WTC11 (cell line): ENCODE data around the gene HES4. TPM values are rescaled to one million over a fixed set of nuclear protein-coding genes. Genes with fewer than 3 reads are reported as not detected.

Experiments used
- ATAC-seq: fragments of 200-7000 bp; cut with Tn5 transposase; 2 replicates; pipeline ENCODE4 v1.10.0; 2021; ENCODE audit warnings: mild to moderate bottlenecking, moderate library complexity
- CTCF ChIA-PET: fragments of 300-600 bp; sonication (Branson Sonifier 250); formaldehyde crosslinking; loops from one replicate; lab custom pipeline; 2021; ENCODE audit warnings: antibody characterized with exemption; lab: Charles Lee
- POLR2A ChIA-PET: fragments of 350-600 bp; sonication (Branson Sonifier 250); formaldehyde crosslinking; loops from one replicate; lab custom pipeline; 2021; ENCODE audit warnings: antibody characterized with exemption; lab: Charles Lee
- DNase-seq: peaks from one replicate; pipeline ENCODE4 v3.0.0; 2021; ENCODE audit warnings: low spot score
- H3K27ac Mint-ChIP-seq: 2 replicates; pipeline ENCODE4 v1.8.0; 2021; ENCODE audit warnings: mixed read lengths
- H3K27me3 Mint-ChIP-seq: 2 replicates; pipeline ENCODE4 v1.8.0; 2021; ENCODE audit warnings: low read depth, mild to moderate bottlenecking, moderate library complexity, mixed read lengths
- H3K36me3 Mint-ChIP-seq: 2 replicates; pipeline ENCODE4 v1.8.0; 2021; ENCODE audit warnings: mixed read lengths
- H3K4me1 Mint-ChIP-seq: 2 replicates; pipeline ENCODE4 v1.8.0; 2022; ENCODE audit warnings: mixed read lengths
- H3K4me3 Mint-ChIP-seq: 2 replicates; pipeline ENCODE4 v1.8.0; 2021; ENCODE audit warnings: mild to moderate bottlenecking, moderate library complexity, mixed read lengths
- H3K9me3 Mint-ChIP-seq: 2 replicates; pipeline ENCODE4 v1.8.0; 2021; ENCODE audit warnings: mixed read lengths
- ATF1 ChIP-seq: sonication (generic); formaldehyde crosslinking; IDR thresholded peaks from 2 replicates; pipeline ENCODE4 v1.8.1; 2023; ENCODE audit warnings: mild to moderate bottlenecking, moderate library complexity, missing genetic modification reagents
- ELF4 ChIP-seq: sonication (generic); formaldehyde crosslinking; IDR thresholded peaks from 2 replicates; pipeline ENCODE4 v1.8.1; 2022; ENCODE audit warnings: low read depth, mild to moderate bottlenecking, moderate library complexity, missing genetic modification reagents
- GABPB1 ChIP-seq: sonication (generic); formaldehyde crosslinking; IDR thresholded peaks from 2 replicates; pipeline ENCODE4 v1.8.1; 2023; ENCODE audit warnings: mild to moderate bottlenecking, missing genetic modification reagents
- GRHL2 ChIP-seq: fragments of 250-450 bp; sonication (Bioruptor Pico); IDR thresholded peaks from 2 replicates; pipeline ENCODE4 v1.8.0; 2022; ENCODE audit warnings: mild to moderate bottlenecking, moderate library complexity; ENCODE audit not compliant: insufficient replicate concordance, severe bottlenecking
- JAZF1 ChIP-seq: fragments of 250-450 bp; sonication (Bioruptor Pico); IDR thresholded peaks from 2 replicates; pipeline ENCODE4 v1.9.0; 2021; ENCODE audit warnings: moderate library complexity, mild to moderate bottlenecking, inconsistent platforms
- JUN ChIP-seq: sonication (generic); formaldehyde crosslinking; IDR thresholded peaks from 2 replicates; pipeline ENCODE4 v1.8.0; 2023; ENCODE audit warnings: mild to moderate bottlenecking, missing genetic modification reagents
- NFE2L1 ChIP-seq: sonication (generic); formaldehyde crosslinking; IDR thresholded peaks from 2 replicates; pipeline ENCODE4 v1.8.1; 2023; ENCODE audit warnings: missing genetic modification reagents
- TP53 ChIP-seq: sonication (generic); formaldehyde crosslinking; IDR thresholded peaks from 2 replicates; pipeline ENCODE4 v1.8.1; 2023; ENCODE audit warnings: mild to moderate bottlenecking, missing genetic modification reagents
- ZNF671 ChIP-seq: fragments of 250-450 bp; sonication (Bioruptor Pico); IDR thresholded peaks from 2 replicates; pipeline ENCODE4 v1.8.0; 2021; ENCODE audit warnings: mild to moderate bottlenecking
- total RNA-seq: library from RNA; stranded (reverse); gene quantifications from 3 replicates; pipeline ENCODE4 v1.2.3, GENCODE V29; 2021
- TF ChIP-seq, protein P1 (sequence below): sonication (generic); formaldehyde crosslinking; IDR thresholded peaks from 2 replicates; pipeline ENCODE4 v1.8.1; 2023; ENCODE audit warnings: mild to moderate bottlenecking, moderate library complexity, missing genetic modification reagents
- TF ChIP-seq, protein P2 (sequence below): fragments of 250-450 bp; sonication (Bioruptor Pico); IDR thresholded peaks from 2 replicates; pipeline ENCODE4 v1.8.0; 2021; ENCODE audit warnings: mild to moderate bottlenecking
- TF ChIP-seq, protein P3 (sequence below): sonication (generic); formaldehyde crosslinking; IDR thresholded peaks from 2 replicates; pipeline ENCODE4 v1.8.1; 2022; ENCODE audit warnings: missing genetic modification reagents, borderline replicate concordance
- TF ChIP-seq, protein P4 (sequence below): fragments of 250-450 bp; sonication (Bioruptor Pico); IDR thresholded peaks from 2 replicates; pipeline ENCODE4 v1.9.0; 2021; ENCODE audit warnings: mild to moderate bottlenecking, borderline replicate concordance
- TF ChIP-seq, protein P5 (sequence below): sonication (generic); formaldehyde crosslinking; conservative IDR thresholded peaks from 2 replicates; pipeline ENCODE4 v1.8.1; 2023; ENCODE audit warnings: mild to moderate bottlenecking, low read depth, missing genetic modification reagents, moderate library complexity
- TF ChIP-seq, protein P6 (sequence below): sonication (generic); formaldehyde crosslinking; IDR thresholded peaks from 2 replicates; pipeline ENCODE4 v1.8.0; 2022; ENCODE audit warnings: mild to moderate bottlenecking, missing genetic modification reagents

HES4 gene
- total RNA-seq, 1 experiment from 2014 or later = 4.5 TPM

DNA sequence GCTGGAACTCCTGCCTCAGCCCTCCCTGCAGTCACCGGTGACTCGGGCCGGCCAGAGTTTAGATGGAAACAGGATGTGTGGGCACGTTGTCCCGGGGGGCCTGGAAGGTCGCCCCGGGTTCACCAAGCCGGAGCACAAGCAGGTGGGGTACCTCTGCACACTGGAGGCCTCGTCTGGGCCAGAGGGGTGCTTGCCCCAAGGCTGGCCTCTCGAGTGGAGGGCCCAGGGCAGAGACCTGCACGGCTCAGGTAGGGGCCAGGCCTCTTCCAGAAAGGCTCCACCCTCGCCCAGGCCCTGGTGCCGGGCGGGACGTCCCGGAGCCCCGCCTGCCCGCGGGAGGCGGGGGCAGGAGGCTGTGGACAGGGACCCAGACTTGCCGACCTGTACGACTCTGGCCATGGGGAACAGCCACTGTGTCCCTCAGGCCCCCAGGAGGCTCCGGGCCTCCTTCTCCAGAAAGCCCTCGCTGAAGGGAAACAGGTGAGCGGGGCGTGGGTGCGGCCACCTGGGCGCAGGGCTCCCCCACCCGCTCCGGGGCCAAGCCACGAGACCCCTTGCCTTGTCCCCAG, 33.7 kb downstream of the HES4 start, which contains the start of gene PLEKHN1:
Gene PLEKHN1 (plus strand): TSS at position 348 of the 569 bp plus-strand sequence. CDS start 50 bp downstream, at position 398.
- DNase-seq (peak; percentile 50), ATAC-seq (peak; percentile 73)
- Mint-ChIP-seq H3K4me3 (peak within 1 kb of the TSS; percentile 62), H3K9me3 (no peaks in the 10 kb centered on the region; the same call in 1 of the 2 replicates), H3K36me3 (0 out of 2 replicates have a peak, but pooled peaks cover 2% of the 10 kb centered on the region)
- POLR2A ChIA-PET = interaction anchor here (1.2 kb wide), 1 partner anchor 73 kb away, joined by 4 read pairs; no protein-coding TSS in a partner anchor
- TF ChIP-seq, protein P1, sequence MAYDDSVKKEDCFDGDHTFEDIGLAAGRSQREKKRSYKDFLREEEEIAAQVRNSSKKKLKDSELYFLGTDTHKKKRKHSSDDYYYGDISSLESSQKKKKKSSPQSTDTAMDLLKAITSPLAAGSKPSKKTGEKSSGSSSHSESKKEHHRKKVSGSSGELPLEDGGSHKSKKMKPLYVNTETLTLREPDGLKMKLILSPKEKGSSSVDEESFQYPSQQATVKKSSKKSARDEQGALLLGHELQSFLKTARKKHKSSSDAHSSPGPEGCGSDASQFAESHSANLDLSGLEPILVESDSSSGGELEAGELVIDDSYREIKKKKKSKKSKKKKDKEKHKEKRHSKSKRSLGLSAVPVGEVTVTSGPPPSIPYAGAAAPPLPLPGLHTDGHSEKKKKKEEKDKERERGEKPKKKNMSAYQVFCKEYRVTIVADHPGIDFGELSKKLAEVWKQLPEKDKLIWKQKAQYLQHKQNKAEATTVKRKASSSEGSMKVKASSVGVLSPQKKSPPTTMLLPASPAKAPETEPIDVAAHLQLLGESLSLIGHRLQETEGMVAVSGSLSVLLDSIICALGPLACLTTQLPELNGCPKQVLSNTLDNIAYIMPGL (CRISPR knock-in tag) = peak; percentile 22; the same call in 1 of the 2 replicates
- TF ChIP-seq ZNF671 (0 out of 2 replicates have a peak, but pooled peaks have one; percentile 20), GABPB1 (CRISPR knock-in tag) (no peak)
- TF ChIP-seq, all 79 proteins: peak for 2
- 0 out of 2 replicates have a peak, but pooled peaks cover 2% of the 10 kb centered on the region for H3K4me1 Mint-ChIP-seq
- CTCF ChIA-PET = interaction anchor here (0.8 to 2.3 kb wide), 12 partner anchors 10 to 325 kb away, joined by 3 to 21 read pairs (median 5); partner anchors contain the start of gene PERM1
- H3K27ac Mint-ChIP-seq = no peak within 1 kb of the TSS
- H3K27me3 Mint-ChIP-seq = peaks cover 40% of the 10 kb centered on the region

DNA sequence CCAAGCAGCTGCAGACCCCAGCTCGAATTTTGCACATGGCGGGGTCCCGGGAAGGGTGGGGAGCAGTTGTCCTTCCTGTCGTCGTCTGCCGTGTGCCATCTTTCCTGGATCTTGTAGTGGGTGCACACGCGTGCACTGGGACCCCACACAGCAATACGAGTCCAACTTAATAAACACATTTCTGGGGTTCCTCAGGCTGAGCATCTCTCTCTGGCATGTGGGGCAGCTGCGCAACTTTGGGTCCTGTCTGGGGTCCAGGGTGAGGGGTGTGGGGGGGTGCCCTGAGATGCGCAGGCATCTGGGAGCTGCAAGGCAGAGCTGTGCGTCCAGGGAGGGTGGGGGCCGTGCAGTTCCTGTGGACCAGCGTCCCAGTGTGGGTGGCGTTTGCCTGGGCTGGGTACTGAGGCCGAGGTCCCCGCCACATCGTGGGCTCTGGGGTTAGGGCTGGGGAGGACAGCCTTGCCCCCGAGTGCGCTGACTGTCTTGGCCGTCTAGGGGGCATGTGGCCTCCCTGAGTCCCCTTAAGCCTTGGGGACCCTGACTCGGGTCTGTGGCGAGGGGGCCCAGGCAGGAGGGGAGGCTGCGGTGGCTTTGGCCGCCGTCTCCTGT, 34.3 kb downstream of the HES4 start:
- DNase-seq = no peak
- POLR2A ChIA-PET = no interaction called here
- H3K9me3 Mint-ChIP-seq = no peaks in the 10 kb centered on the region; the same call in 1 of the 2 replicates
- H3K4me1 Mint-ChIP-seq = 0 out of 2 replicates have a peak, but pooled peaks cover 3% of the 10 kb centered on the region
- TF ChIP-seq, protein P2, sequence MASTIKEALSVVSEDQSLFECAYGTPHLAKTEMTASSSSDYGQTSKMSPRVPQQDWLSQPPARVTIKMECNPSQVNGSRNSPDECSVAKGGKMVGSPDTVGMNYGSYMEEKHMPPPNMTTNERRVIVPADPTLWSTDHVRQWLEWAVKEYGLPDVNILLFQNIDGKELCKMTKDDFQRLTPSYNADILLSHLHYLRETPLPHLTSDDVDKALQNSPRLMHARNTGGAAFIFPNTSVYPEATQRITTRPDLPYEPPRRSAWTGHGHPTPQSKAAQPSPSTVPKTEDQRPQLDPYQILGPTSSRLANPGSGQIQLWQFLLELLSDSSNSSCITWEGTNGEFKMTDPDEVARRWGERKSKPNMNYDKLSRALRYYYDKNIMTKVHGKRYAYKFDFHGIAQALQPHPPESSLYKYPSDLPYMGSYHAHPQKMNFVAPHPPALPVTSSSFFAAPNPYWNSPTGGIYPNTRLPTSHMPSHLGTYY (CRISPR knock-in tag) = no peak
- TF ChIP-seq JUN = no peak
- TF ChIP-seq GRHL2 (CRISPR knock-in tag) = no peak
- no peak for TF ChIP-seq JAZF1
- TF ChIP-seq ELF4 (CRISPR knock-in tag) = no peak
- TF ChIP-seq ATF1 (CRISPR knock-in tag) = no peak
- TF ChIP-seq, protein P3, sequence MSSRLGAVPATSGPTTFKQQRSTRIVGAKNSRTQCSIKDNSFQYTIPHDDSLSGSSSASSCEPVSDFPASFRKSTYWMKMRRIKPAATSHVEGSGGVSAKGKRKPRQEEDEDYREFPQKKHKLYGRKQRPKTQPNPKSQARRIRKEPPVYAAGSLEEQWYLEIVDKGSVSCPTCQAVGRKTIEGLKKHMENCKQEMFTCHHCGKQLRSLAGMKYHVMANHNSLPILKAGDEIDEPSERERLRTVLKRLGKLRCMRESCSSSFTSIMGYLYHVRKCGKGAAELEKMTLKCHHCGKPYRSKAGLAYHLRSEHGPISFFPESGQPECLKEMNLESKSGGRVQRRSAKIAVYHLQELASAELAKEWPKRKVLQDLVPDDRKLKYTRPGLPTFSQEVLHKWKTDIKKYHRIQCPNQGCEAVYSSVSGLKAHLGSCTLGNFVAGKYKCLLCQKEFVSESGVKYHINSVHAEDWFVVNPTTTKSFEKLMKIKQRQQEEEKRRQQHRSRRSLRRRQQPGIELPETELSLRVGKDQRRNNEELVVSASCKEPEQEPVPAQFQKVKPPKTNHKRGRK (CRISPR knock-in tag) = no peak
- TF ChIP-seq, protein P4, sequence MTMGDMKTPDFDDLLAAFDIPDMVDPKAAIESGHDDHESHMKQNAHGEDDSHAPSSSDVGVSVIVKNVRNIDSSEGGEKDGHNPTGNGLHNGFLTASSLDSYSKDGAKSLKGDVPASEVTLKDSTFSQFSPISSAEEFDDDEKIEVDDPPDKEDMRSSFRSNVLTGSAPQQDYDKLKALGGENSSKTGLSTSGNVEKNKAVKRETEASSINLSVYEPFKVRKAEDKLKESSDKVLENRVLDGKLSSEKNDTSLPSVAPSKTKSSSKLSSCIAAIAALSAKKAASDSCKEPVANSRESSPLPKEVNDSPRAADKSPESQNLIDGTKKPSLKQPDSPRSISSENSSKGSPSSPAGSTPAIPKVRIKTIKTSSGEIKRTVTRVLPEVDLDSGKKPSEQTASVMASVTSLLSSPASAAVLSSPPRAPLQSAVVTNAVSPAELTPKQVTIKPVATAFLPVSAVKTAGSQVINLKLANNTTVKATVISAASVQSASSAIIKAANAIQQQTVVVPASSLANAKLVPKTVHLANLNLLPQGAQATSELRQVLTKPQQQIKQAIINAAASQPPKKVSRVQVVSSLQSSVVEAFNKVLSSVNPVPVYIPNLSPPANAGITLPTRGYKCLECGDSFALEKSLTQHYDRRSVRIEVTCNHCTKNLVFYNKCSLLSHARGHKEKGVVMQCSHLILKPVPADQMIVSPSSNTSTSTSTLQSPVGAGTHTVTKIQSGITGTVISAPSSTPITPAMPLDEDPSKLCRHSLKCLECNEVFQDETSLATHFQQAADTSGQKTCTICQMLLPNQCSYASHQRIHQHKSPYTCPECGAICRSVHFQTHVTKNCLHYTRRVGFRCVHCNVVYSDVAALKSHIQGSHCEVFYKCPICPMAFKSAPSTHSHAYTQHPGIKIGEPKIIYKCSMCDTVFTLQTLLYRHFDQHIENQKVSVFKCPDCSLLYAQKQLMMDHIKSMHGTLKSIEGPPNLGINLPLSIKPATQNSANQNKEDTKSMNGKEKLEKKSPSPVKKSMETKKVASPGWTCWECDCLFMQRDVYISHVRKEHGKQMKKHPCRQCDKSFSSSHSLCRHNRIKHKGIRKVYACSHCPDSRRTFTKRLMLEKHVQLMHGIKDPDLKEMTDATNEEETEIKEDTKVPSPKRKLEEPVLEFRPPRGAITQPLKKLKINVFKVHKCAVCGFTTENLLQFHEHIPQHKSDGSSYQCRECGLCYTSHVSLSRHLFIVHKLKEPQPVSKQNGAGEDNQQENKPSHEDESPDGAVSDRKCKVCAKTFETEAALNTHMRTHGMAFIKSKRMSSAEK (CRISPR knock-in tag) = no peak
- TF ChIP-seq, protein P1 (CRISPR knock-in tag) = no peak
- TF ChIP-seq, protein P5, sequence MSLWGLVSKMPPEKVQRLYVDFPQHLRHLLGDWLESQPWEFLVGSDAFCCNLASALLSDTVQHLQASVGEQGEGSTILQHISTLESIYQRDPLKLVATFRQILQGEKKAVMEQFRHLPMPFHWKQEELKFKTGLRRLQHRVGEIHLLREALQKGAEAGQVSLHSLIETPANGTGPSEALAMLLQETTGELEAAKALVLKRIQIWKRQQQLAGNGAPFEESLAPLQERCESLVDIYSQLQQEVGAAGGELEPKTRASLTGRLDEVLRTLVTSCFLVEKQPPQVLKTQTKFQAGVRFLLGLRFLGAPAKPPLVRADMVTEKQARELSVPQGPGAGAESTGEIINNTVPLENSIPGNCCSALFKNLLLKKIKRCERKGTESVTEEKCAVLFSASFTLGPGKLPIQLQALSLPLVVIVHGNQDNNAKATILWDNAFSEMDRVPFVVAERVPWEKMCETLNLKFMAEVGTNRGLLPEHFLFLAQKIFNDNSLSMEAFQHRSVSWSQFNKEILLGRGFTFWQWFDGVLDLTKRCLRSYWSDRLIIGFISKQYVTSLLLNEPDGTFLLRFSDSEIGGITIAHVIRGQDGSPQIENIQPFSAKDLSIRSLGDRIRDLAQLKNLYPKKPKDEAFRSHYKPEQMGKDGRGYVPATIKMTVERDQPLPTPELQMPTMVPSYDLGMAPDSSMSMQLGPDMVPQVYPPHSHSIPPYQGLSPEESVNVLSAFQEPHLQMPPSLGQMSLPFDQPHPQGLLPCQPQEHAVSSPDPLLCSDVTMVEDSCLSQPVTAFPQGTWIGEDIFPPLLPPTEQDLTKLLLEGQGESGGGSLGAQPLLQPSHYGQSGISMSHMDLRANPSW = no peak
- no peak for TF ChIP-seq TP53
- TF ChIP-seq, protein P6, sequence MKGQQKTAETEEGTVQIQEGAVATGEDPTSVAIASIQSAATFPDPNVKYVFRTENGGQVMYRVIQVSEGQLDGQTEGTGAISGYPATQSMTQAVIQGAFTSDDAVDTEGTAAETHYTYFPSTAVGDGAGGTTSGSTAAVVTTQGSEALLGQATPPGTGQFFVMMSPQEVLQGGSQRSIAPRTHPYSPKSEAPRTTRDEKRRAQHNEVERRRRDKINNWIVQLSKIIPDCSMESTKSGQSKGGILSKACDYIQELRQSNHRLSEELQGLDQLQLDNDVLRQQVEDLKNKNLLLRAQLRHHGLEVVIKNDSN (CRISPR knock-in tag) = no peak
- no peak for TF ChIP-seq NFE2L1 (CRISPR knock-in tag)
- TF ChIP-seq ZNF671 = no peak
- TF ChIP-seq, all 79 proteins: peak for 0
- CTCF ChIA-PET = no interaction called here
- ATAC-seq = no peak
- Mint-ChIP-seq H3K27ac (no peak overlapping the region), H3K36me3 (0 out of 2 replicates have a peak, but pooled peaks cover 2% of the 10 kb centered on the region), H3K27me3 (peaks cover 40% of the 10 kb centered on the region), H3K4me3 (no peak overlapping the region)
